ENCODE measurements around the gene DNM1.

The DNM1 gene

GRCh38 chr9:128211186-128211980, 8.2 kb downstream of the DNM1 start:
- in situ Hi-C loops (cut with HindIII; ENCODE audit: low sequenced_read_pairs): no loop called here
- no peak for DNase-seq (ENCODE audit: low read depth, low spot score)
- H3K4me3 ChIP-seq (ENCODE audit: low read depth, low read length): no peak overlapping the region
- TF ChIP-seq CTCF (IDR thresholded peaks at IDR 0.05; ENCODE audit: low read depth, low read length): no peak

DNA sequence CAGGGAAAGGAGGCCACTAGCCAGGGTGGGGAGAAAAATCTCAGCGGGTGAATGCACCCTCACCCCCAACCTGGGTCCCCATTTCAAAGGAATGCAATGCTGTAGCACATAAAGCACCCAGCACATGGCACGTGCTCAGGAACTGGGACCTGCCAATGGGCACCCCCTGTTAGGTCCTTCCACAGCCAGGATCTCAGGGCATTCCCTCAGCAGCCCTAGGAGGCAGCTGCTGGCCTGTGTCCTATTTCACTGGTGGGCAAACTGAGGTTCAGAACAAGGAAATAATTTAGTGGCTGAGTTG, 8.8 kb downstream of the DNM1 start:
- no peak overlapping the region for H3K4me3 ChIP-seq (ENCODE audit: low read depth, low read length)
- DNase-seq (ENCODE audit: low read depth, low spot score): no peak
- no peak for TF ChIP-seq CTCF (IDR thresholded peaks at IDR 0.05; ENCODE audit: low read depth, low read length)
- in situ Hi-C loops (cut with HindIII; ENCODE audit: low sequenced_read_pairs): no loop called here

GRCh38 chr9:128213746-128214497, 10.7 kb downstream of the DNM1 start:
- in situ Hi-C loops (cut with HindIII; ENCODE audit: low sequenced_read_pairs): no loop called here
- TF ChIP-seq CTCF (IDR thresholded peaks at IDR 0.05; ENCODE audit: low read depth, low read length): no peak
- DNase-seq (ENCODE audit: low read depth, low spot score): no peak
- no peak overlapping the region for H3K4me3 ChIP-seq (ENCODE audit: low read depth, low read length)

DNA sequence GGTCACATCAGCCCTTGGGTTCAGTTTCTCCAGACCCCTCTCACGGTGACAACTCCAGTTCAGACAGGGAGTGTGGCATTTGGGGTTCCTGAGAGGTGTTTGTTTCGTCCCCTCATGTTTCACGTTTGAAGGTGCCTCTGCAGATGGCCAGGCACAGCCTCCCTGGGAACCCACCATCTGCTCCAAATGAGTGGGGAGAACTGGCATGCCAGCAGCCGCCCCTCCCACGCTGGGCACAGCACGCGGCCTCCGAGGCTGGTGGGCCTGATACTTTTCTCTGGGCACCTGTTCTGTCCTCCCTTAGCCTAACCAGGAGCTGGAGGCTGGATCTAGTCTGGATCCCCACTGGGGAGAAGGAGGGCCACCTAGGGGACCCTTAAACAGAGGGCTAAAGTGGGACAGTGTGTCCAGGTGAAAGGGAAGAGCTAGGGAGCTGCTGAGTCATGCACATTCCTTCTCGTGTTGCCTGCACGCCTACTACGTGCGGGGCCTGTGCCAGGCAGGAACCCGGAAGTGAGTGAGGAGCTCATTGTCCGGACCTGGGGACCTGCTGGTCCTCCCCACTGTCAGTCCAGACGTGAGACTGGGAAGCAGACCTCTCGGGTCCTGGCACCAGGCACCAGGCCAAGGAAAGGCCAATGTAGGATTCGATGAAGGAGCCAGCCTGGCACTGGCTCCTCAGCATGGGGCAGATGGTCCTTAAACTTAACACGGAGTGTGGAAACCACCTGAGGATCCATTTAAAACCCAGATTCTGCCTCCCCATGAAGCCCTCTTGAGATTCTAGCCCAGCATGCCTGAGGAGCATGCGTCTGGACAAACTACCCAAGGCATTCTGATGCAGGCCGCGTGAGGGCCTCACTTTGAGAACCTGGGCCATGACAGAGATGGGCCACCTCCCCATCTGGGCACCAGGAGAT, 11.7 kb downstream of the DNM1 start:
- DNase-seq (ENCODE audit: low read depth, low spot score): no peak
- no peak overlapping the region for H3K4me3 ChIP-seq (ENCODE audit: low read depth, low read length)
- TF ChIP-seq CTCF (IDR thresholded peaks at IDR 0.05; ENCODE audit: low read depth, low read length): no peak
- in situ Hi-C loops (cut with HindIII; ENCODE audit: low sequenced_read_pairs): no loop called here

DNA sequence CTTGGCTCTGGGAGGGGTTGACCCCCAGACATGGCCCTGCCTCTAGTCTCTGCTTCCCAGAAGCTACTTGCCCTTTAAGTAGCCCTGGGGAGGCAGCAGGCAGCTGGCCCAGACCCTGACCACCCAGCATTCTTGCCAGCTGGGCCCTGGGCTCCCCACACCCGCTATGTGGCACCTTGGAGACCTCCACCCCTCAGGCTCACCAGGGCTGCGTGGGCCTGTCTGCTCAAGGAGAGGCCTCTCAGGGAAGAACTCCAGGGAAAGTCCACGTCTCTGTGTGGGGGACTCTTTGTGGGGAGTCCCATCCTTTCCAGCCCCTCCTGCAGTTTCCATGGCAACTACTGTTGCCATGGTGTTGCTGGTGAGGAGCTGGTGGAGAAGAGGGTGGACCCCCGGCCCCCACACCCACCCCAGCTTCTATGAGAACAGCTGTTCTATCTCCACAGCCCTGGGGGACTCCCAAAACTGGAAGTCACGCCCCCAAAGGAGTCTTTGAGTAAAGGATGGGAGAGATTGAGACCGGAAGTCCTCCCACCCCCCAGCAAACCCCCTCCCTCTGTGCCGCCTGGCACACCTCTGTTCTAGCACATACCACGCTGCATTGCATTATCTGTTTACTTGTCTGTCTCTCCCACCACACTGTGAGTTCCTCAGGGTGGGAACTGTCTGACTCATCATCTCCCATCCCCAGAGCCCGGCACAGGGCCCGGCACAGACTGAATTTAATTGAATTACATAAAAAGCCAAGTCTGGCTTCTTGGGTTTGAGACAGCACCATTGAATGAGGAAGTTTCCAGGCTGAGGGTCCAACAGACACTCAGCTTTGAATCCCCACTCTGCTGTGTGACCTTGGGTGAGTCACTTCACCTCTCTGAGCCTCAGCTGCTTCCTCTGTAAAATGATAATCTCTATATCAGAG, 12.6 kb downstream of the DNM1 start:
- TF ChIP-seq CTCF (IDR thresholded peaks at IDR 0.05; ENCODE audit: low read depth, low read length): no peak
- in situ Hi-C loops (cut with HindIII; ENCODE audit: low sequenced_read_pairs): no loop called here
- H3K4me3 ChIP-seq (ENCODE audit: low read depth, low read length): no peak overlapping the region
- peak; percentile 85 for DNase-seq (ENCODE audit: low read depth, low spot score)

Data from astrocyte of the spinal cord (primary cell).